GM18526 (cell line): Measurements from ENCODE around the gene HOMER1.

Source experiments
- POLR2A ChIP-seq: IDR thresholded peaks from 3 replicates; pipeline ENCODE4 v1.6.1; 2011; ENCODE audit not compliant: insufficient read length; ENCODE audit errors: extremely low read depth

Gene HOMER1

GRCh38 chr5:79430196-79430595 lies 83.7 kb downstream of the HOMER1 start:
- no peak for TF ChIP-seq POLR2A

GRCh38 chr5:79423296-79423695 lies 90.6 kb downstream of the HOMER1 start:
- TF ChIP-seq POLR2A, result no peak

- TF ChIP-seq POLR2A, result no peak
Measured at GRCh38 chr5:79420248-79420647, 93.7 kb downstream of the HOMER1 start.

- TF ChIP-seq POLR2A, result no peak
Measured at GRCh38 chr5:79418276-79418675, 95.7 kb downstream of the HOMER1 start.

GRCh38 chr5:79417495-79417894 lies 96.4 kb downstream of the HOMER1 start:
- no peak for TF ChIP-seq POLR2A

- TF ChIP-seq POLR2A, result no peak
Measured at GRCh38 chr5:79416499-79416898, 97.4 kb downstream of the HOMER1 start.

GRCh38 chr5:79413112-79413511 lies 100.8 kb downstream of the HOMER1 start:
- TF ChIP-seq POLR2A, result no peak

GRCh38 chr5:79408028-79408427 lies 105.9 kb downstream of the HOMER1 start:
- no peak for TF ChIP-seq POLR2A

GRCh38 chr5:79407591-79407990 lies 106.3 kb downstream of the HOMER1 start:
- TF ChIP-seq POLR2A, result no peak

- TF ChIP-seq POLR2A, result no peak
Measured at GRCh38 chr5:79401216-79401615, 112.7 kb downstream of the HOMER1 start.

GRCh38 chr5:79399046-79399445 lies 114.9 kb downstream of the HOMER1 start:
- no peak for TF ChIP-seq POLR2A

GRCh38 chr5:79397080-79397479 lies 116.9 kb downstream of the HOMER1 start:
- no peak for TF ChIP-seq POLR2A

GRCh38 chr5:79396265-79396664 lies 117.7 kb downstream of the HOMER1 start:
- no peak for TF ChIP-seq POLR2A

- no peak for TF ChIP-seq POLR2A
Measured at GRCh38 chr5:79395296-79395695, 118.6 kb downstream of the HOMER1 start.

GRCh38 chr5:79392776-79393175 lies 121.2 kb downstream of the HOMER1 start:
- no peak for TF ChIP-seq POLR2A

- TF ChIP-seq POLR2A, result no peak
Measured at GRCh38 chr5:79386679-79387078, 127.3 kb downstream of the HOMER1 start.

- no peak for TF ChIP-seq POLR2A
Measured at GRCh38 chr5:79378510-79379186, 135.3 kb downstream of the HOMER1 start.

GRCh38 chr5:79357398-79357797 lies 156.5 kb downstream of the HOMER1 start:
- no peak for TF ChIP-seq POLR2A

GRCh38 chr5:79349881-79350280 lies 164.1 kb downstream of the HOMER1 start:
- TF ChIP-seq POLR2A, result no peak
